Astrocyte (in vitro differentiated cells and primary cell): Measurements from ENCODE around the gene CHST2.
"Not testable (repeated sequence)": the region's sequence is repeated elsewhere in the genome, so short reads cannot be mapped to it uniquely, and the experiment has no call there.

ENCODE experiments used
- EZH2 ChIP-seq: IDR thresholded peaks from 2 replicates; pipeline ENCODE4 v1.6.1; 2012; ENCODE audit warnings: mild to moderate bottlenecking, low read length, inconsistent platforms; ENCODE audit not compliant: insufficient read depth
- TF ChIP-seq, protein P1 (sequence below): IDR thresholded peaks from 2 replicates; pipeline ENCODE4 v1.5.1; 2011; ENCODE audit warnings: low read depth, mild to moderate bottlenecking, inconsistent platforms, low read length, moderate library complexity; ENCODE audit not compliant: insufficient read depth

DNA sequence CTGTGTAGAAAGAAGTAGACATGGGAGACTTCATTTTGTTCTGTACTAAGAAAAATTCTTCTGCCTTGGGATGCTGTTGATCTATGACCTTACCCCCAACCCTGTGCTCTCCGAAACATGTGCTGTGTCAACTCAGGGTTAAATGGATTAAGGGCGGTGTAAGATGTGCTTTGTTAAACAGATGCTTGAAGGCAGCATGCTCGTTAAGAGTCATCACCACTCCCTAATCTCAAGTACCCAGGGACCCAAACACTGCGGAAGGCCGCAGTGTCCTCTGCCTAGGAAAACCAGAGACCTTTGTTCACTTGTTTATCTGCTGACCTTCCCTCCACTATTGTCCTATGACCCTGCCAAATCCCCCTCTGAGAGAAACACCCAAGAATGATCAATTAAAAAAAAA is 45.6 kb upstream of the CHST2 start:
- not testable (repeated sequence) for TF ChIP-seq EZH2
- TF ChIP-seq, protein P1, sequence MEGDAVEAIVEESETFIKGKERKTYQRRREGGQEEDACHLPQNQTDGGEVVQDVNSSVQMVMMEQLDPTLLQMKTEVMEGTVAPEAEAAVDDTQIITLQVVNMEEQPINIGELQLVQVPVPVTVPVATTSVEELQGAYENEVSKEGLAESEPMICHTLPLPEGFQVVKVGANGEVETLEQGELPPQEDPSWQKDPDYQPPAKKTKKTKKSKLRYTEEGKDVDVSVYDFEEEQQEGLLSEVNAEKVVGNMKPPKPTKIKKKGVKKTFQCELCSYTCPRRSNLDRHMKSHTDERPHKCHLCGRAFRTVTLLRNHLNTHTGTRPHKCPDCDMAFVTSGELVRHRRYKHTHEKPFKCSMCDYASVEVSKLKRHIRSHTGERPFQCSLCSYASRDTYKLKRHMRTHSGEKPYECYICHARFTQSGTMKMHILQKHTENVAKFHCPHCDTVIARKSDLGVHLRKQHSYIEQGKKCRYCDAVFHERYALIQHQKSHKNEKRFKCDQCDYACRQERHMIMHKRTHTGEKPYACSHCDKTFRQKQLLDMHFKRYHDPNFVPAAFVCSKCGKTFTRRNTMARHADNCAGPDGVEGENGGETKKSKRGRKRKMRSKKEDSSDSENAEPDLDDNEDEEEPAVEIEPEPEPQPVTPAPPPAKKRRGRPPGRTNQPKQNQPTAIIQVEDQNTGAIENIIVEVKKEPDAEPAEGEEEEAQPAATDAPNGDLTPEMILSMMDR: not testable (repeated sequence)
